22Rv1 (cell line): Measurements from ENCODE around the gene ARF1.

Experiments
- ZFX ChIP-seq: fragments of 450-650 bp; IDR thresholded peaks from 2 replicates; pipeline ENCODE4 v1.6.1; 2017; ENCODE audit warnings: antibody characterized with exemption, borderline replicate concordance
- TF ChIP-seq, protein P1 (sequence below): fragments of 450-650 bp; IDR thresholded peaks from 2 replicates; pipeline ENCODE4 v1.5.1; 2017; ENCODE audit warnings: mild to moderate bottlenecking

DNA sequence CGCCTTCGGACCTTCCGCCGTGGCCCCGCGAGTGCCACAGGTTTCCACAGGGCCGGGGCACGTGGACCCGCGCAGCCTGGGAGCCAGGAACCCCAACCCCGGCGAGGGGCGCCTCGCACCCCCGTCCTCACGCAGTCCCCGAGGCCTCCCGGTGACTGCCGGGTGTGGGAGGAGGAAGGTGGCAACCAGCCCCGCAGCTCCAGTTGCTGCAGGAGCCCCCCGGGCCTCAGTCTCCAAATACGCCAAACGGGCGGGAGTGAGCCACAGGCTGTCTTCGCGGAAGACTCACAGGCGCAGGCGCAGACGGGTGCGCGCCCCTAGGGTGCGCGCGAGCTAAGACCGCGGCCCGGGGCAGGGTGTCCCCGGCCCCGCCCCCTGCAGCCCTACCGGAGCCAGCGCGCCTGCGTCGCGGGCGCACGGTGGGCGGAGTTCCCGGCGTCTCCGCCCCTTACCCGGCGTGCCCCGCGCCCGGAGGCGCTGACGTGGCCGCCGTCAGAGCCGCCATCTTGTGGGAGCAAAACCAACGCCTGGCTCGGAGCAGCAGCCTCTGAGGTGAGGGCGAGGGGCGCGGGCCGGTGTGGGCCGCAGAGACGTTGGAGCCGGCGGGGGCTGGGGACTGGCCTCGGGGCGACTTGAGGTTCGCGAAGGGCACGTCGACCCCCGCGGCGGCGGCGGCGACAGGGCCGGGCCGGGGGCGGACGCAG lies at the start of gene ARF1:
- TF ChIP-seq, protein P1, sequence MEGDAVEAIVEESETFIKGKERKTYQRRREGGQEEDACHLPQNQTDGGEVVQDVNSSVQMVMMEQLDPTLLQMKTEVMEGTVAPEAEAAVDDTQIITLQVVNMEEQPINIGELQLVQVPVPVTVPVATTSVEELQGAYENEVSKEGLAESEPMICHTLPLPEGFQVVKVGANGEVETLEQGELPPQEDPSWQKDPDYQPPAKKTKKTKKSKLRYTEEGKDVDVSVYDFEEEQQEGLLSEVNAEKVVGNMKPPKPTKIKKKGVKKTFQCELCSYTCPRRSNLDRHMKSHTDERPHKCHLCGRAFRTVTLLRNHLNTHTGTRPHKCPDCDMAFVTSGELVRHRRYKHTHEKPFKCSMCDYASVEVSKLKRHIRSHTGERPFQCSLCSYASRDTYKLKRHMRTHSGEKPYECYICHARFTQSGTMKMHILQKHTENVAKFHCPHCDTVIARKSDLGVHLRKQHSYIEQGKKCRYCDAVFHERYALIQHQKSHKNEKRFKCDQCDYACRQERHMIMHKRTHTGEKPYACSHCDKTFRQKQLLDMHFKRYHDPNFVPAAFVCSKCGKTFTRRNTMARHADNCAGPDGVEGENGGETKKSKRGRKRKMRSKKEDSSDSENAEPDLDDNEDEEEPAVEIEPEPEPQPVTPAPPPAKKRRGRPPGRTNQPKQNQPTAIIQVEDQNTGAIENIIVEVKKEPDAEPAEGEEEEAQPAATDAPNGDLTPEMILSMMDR: 0 out of 2 replicates have a peak, but pooled peaks have one; percentile 12
- TF ChIP-seq ZFX: no peak
